ENCODE measurements around the gene RABGEF1. TPM values are rescaled to one million over a fixed set of nuclear protein-coding genes. Genes with fewer than 3 reads are reported as not detected.
"Not testable (repeated sequence)": the region's sequence is repeated elsewhere in the genome, so short reads cannot be mapped to it uniquely, and the experiment has no call there.

RABGEF1 gene
- polyA plus RNA-seq, 3 donors = 30.4 to 39.0 (median 32.6) TPM

- DNase-seq (ENCODE audit: extremely low read depth in 1 of 11, low read depth in 9 of 11, low spot score in 4 of 11) = not testable (repeated sequence)
These were observed 15.7 kb downstream of the RABGEF1 start for GRCh38 chr7:66756227-66756626.

GRCh38 chr7:66756889-66757288, 16.4 kb downstream of the RABGEF1 start:
- DNase-seq (ENCODE audit: extremely low read depth in 1 of 11, low read depth in 9 of 11, low spot score in 4 of 11) = no peak

- no peak for DNase-seq (ENCODE audit: extremely low read depth in 1 of 11, low read depth in 9 of 11, low spot score in 4 of 11)
These were observed 17.4 kb downstream of the RABGEF1 start for GRCh38 chr7:66757939-66758338.

GRCh38 chr7:66758950-66759628, 18.6 kb downstream of the RABGEF1 start:
- no peak for DNase-seq (ENCODE audit: extremely low read depth in 1 of 11, low read depth in 9 of 11, low spot score in 4 of 11)

- DNase-seq (ENCODE audit: extremely low read depth in 1 of 11, low read depth in 9 of 11, low spot score in 4 of 11) = not testable (repeated sequence)
These were observed 22.6 kb downstream of the RABGEF1 start for GRCh38 chr7:66763183-66763582.

- not testable (repeated sequence) for DNase-seq (ENCODE audit: extremely low read depth in 1 of 11, low read depth in 9 of 11, low spot score in 4 of 11)
These were observed 23.3 kb downstream of the RABGEF1 start for GRCh38 chr7:66763633-66764355.

GRCh38 chr7:66764905-66765304, 24.4 kb downstream of the RABGEF1 start:
- DNase-seq (ENCODE audit: extremely low read depth in 1 of 11, low read depth in 9 of 11, low spot score in 4 of 11) = not testable (repeated sequence)

- not testable (repeated sequence) for DNase-seq (ENCODE audit: extremely low read depth in 1 of 11, low read depth in 9 of 11, low spot score in 4 of 11)
These were observed 24.9 kb downstream of the RABGEF1 start for GRCh38 chr7:66765322-66766025.

- no peak for DNase-seq (ENCODE audit: extremely low read depth in 1 of 11, low read depth in 9 of 11, low spot score in 4 of 11)
These were observed 25.5 kb downstream of the RABGEF1 start for GRCh38 chr7:66766041-66766440.

- DNase-seq (ENCODE audit: extremely low read depth in 1 of 11, low read depth in 9 of 11, low spot score in 4 of 11) = not testable (repeated sequence)
These were observed 27.0 kb downstream of the RABGEF1 start for GRCh38 chr7:66767486-66767885.

GRCh38 chr7:66768865-66769832, 28.6 kb downstream of the RABGEF1 start:
- peak in 1 of 11 donors; percentile 3 for DNase-seq (ENCODE audit: extremely low read depth in 1 of 11, low read depth in 9 of 11, low spot score in 4 of 11)

GRCh38 chr7:66769833-66770512, 29.4 kb downstream of the RABGEF1 start:
- no peak for DNase-seq (ENCODE audit: extremely low read depth in 1 of 11, low read depth in 9 of 11, low spot score in 4 of 11)

- no peak for DNase-seq (ENCODE audit: extremely low read depth in 1 of 11, low read depth in 9 of 11, low spot score in 4 of 11)
These were observed 31.3 kb downstream of the RABGEF1 start for GRCh38 chr7:66771795-66772194.

GRCh38 chr7:66773744-66774143, 33.2 kb downstream of the RABGEF1 start:
- not testable (repeated sequence) for DNase-seq (ENCODE audit: extremely low read depth in 1 of 11, low read depth in 9 of 11, low spot score in 4 of 11)

GRCh38 chr7:66776383-66776782, 35.9 kb downstream of the RABGEF1 start:
- DNase-seq (ENCODE audit: extremely low read depth in 1 of 11, low read depth in 9 of 11, low spot score in 4 of 11) = not testable (repeated sequence)

GRCh38 chr7:66776800-66777442, 36.4 kb downstream of the RABGEF1 start:
- DNase-seq (ENCODE audit: extremely low read depth in 1 of 11, low read depth in 9 of 11, low spot score in 4 of 11) = no peak

- no peak for DNase-seq (ENCODE audit: extremely low read depth in 1 of 11, low read depth in 9 of 11, low spot score in 4 of 11)
These were observed 37.7 kb downstream of the RABGEF1 start for GRCh38 chr7:66778201-66778600.
